HG02840 (cell line): Measurements from ENCODE around the gene ARRDC1.
"Not testable (repeated sequence)": the region's sequence is repeated elsewhere in the genome, so short reads cannot be mapped to it uniquely, and the experiment has no call there.

Experiments used
- ATAC-seq: cut with Tn5 transposase; IDR thresholded peaks from one replicate; pipeline ENCODE4 v1.9.1; 2021; ENCODE audit warnings: mild to moderate bottlenecking, moderate library complexity, moderate number of reproducible peaks; ENCODE audit not compliant: unreplicated experiment, low FRiP score

Gene ARRDC1

DNA sequence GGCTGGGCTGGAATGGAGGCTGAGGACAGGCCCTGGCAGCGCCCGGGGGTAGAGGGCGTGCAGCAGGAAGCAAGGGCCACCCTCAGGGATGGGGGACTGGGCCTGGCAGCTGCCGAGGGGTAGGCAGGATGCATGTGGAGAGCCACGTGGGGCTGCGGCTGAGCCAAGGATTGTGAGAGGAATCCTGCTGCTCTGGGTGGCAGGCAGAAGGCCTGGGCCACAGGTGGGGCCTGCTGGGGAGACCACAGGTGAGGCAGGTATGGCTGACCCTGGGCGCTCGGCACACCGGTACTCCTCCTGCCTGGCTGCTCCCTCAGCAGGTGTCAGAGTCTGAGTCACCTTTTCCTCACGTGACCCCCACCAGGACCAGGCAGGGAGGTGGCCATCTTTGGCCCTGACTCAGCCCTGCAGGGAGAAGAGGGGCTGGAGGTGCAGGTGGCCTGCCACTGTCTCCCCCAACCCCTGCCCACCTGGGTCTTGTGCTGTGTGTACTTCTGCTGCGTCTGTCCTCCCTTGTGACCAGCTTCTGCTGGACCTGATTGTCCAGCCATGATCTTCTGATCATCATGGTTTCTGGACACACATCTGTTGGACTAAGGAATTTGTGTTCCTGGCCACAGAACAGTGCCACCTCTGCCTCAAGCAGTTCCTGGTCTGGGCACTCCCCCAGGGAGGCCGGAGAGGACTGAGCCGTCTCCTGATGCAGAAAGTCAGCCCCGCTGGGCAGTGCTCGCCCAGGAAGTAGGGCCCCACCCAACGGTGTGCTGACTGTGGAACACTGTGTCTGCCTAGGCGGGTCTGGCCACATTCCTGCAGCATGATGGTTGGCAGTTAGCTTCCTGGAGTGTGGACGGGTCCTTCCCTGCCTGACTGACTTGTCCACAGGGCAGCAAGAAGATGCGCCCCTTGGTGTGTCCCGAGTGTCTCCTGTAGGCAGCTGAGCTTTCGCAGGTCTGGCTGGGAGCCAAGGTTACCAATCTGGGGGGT lies 6.4 kb downstream of the ARRDC1 start:
- ATAC-seq, result no peak

DNA sequence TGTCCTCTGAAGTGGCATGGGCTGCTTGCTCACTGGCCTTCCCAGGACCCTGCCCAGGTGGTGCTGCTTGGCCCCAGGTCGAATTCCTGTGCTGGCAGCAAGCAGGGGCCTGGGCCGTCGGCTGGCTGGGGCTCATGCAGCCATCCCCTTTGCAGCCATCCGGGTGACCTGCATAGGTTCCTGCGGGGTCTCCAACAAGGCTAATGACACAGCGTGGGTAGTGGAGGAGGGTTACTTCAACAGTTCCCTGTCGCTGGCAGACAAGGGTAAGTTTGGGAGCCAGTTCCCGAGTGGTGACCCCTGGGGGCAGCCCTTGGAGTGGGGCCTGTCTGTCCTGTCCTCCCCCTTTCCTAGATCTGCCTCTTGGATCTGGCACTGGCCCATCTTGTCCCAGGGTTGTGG lies 7.3 kb downstream of the ARRDC1 start:
- no peak for ATAC-seq

DNA sequence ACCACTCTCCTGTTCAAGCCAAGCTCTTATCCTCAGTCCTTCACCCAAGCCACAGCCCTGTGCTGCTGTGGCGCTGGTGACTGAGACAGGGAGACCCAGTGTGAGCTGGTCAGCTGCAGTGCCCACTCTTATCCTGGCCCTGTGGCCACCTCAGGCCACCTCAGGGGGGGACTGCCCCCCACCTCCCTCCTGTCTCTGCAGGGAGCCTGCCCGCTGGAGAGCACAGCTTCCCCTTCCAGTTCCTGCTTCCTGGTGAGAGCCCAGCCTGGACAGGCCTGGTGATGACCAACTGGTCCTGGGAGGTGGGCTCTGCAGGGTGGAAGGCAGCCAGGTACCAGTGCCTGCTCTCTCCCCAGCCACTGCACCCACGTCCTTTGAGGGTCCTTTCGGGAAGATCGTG lies 7.8 kb downstream of the ARRDC1 start:
- no peak for ATAC-seq

DNA sequence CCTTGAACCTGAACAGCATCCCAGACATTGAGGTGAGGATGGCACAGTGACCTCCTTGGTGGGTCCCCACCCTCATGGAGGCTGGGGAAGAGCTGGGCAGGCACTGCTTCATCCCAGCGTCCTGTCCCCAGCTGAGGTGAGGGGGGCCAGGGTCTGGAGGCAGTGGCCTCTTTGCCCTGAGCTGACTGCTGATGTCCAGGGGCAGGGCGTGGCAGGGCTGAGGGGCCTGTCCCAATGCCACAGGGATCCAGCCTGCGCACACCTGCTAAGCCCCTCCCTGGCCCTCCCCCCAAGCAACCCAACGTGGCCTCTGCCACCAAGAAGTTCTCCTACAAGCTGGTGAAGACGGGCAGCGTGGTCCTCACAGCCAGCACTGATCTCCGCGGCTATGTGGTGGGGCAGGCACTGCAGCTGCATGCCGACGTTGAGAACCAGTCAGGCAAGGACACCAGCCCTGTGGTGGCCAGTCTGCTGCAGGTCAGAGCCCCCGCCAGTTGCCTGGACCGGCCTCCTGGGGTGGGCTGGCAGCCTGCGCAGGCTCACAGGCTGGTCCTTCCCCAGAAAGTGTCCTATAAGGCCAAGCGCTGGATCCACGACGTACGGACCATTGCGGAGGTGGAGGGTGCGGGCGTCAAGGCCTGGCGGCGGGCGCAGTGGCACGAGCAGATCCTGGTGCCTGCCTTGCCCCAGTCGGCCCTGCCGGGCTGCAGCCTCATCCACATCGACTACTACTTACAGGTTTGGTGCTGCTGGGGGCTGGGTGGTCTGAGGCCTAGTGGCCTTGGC lies 8.4 kb downstream of the ARRDC1 start:
- no peak for ATAC-seq

DNA sequence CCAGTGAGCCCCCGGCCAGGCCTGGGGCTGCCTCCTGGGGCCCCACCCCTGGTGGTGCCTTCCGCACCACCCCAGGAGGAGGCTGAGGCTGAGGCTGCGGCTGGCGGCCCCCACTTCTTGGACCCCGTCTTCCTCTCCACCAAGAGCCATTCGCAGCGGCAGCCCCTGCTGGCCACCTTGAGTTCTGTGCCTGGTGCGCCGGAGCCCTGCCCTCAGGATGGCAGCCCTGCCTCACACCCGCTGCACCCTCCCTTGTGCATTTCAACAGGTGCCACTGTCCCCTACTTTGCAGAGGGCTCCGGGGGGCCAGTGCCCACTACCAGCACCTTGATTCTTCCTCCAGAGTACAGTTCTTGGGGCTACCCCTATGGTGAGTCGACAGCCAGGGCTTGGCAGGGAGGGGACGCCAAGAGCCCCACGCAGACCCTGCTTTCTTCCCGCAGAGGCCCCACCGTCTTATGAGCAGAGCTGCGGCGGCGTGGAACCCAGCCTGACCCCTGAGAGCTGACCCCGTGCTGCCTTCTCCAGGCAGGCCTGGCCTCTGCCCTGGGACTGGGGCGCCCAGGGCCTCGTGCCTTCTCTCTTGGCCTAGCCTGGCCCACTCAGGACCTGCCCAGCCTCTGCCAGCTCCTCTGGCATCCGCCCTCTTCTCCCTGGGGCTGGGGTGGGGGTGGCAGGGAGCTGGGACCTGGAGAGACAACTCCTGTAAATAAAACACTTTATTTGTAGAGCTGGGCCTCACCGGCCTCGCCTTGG lies 9.3 kb downstream of the ARRDC1 start:
- no peak for ATAC-seq

DNA sequence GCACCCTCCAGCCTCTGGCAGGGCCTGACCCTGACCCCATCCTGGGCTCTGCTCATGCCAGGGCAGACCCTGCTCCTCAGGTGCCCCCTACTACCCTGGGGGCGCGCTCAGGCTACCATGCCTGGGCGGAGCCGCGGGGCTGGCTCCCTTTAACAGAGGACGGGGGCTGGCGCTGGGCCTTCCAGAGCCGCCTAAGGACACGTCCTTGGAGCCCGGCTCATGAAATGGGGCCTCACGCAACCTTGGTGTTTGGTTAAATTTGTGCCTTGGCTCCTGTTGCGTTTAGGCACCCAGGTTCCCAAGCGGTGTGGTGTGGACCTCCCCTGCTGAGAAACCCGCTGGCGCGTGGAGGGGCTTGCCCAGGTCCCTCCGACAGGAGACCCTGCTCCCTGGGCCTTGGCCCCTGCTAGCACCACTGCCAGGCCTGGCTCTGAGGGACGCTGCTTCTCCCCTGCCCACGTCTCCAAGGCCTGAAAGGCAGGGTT lies 9.9 kb downstream of the ARRDC1 start:
- ATAC-seq, result no peak

DNA sequence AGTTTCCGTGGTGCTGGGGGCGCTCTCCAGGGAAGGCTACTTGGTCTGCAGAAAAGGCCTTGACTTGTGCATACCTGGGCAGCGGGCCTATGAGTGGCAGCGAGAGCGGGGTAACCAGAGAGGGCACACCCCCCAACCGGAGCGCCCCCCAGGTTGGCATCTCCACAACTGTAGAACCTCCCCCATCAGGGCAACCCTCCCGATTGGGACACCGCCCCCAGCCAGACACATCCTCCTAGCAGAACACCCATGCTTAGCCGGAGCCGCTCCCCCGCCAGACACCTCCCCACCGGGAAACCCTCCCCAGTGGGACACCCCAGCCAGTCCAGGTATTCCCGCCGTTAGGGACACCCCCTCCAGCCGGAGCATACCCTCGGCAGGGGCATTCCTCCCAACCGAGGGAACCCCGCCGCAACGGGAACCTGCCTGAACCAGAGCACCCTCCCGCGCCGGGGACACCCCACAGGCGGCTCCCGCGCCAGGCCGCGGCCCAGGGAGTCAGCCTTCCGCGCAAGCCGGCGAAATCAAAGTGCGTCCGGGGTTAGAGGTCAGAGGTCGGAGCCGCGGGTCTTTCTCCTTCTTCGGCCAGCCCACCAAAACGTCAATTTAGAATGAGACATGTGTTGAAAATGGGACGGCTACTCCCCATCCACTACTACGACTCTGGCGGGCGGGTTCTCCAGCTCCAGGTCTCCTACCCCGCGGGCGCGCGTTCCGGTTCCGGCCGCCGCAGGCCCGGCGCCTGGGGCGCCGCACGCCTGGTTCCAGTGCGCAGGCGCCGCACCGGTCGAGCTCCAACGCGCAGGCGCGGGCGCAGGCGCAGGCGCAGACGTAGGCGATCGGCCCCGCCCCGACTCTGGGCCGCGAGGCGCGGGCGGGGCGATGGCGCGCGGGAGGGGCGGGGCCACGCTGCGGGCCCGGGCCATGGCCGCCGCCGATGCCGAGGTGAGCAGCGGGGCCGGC lies 12.9 kb downstream of the ARRDC1 start, which contains the start of gene EHMT1:
EHMT1 (plus strand) TSS at position 901 of the 963 bp plus-strand sequence; CDS start at position 925, 24 bp downstream.
- peak; percentile 74 for ATAC-seq

DNA sequence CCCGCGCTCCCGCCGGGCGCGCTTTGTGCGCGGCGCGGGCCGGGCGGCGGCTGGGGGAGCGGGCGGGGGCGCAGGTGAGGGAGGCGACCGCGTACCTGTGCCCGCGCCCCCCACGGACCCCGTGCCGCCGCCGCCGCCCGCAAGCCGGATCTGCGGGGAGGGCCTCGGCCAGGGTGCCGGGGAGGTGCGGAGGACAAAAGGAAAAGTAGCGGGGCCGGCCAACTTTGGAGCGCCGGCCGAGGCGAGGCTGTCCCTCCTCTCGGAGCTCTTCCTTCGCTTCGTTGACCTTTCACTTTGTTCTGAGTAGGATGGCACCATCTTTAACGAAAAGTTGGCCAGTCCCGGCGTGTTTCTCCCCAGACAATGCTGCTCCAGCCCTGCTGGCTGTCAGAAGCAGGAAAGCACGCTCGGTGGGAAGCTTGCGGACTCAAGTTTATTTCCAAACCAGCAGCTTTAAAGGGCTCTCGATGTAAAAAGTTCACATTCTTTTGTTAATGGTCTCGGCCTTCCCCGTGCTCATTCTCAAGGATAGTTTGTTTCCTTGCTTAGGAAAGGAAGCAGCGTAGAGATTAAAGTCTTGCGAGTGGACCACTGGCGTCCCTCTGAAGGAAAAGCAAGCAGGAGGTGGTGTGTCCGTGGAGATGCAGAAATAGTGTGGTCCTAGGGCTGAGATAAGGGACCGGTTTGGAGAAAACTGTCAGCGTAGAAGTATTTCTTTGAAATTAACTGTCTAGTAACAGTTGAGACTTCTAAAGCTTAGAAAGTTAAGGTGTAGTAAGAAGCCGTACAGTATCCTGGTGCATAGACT lies 14.0 kb downstream of the ARRDC1 start:
- ATAC-seq, result peak; percentile 11

DNA sequence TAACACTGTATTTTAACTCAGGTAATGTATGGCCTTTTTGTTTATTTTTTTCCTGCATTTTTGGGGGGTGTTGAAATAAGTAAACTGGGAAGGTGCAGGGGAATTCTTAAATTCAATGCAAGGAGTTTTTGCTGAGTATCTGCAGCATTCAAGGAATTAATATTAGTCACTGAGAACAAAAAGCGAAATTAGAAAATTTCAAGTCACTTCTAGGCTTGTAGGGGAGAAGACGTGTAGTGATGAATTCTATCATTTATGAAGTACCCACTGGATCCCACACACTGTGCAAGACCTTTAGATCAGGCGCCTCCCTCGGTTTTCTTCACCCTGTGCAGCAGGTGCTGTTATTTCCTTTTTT lies 14.5 kb downstream of the ARRDC1 start:
- no peak for ATAC-seq

DNA sequence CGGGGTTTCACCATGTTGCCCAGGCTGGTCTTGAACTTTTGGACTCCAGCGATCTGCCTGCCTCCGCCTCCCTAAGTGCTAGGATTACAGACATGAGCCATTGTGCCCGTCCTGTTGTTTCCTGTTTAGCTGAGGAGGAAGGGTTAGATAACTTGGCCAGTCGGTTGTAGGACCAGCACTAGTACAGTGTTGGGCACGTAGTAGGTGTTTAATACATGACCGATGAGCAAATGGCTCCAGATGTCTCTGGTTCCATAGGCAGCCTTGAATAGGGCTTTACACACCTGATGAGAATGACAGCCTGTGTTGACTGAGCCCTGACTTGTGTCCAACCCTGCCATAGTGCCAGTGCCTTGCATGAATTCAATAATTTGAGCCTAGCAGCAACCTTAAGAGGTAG lies 15.1 kb downstream of the ARRDC1 start:
- no peak for ATAC-seq

DNA sequence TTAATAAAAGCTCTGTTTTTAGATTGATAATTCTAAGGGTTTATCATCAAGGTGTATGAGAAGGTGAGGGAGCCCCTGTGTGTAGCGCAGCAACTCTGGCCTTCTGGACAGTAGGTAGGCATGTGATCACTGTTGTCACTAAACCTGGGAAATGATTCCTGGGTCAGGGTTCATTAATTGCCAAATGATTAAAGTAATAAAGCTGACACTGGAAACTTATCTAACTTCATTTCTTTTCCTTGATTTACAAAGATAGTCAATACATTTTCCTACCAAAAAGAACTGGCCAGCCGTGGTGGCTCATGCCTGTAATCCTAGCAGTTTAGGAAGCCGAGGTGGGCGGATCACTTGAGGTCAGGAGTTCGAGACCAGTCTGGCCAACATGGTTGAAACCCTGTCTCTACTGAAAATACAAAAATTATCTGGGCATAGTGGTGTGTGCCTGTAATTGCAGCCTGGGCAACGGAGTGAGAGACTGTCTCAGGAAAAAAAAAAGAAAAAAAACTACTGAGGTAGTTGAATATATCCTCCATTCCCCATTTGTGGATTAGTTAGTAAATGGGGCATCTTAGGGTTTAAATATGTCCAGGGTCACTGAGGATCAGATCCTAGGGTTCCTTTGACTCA lies 15.8 kb downstream of the ARRDC1 start:
- ATAC-seq, result no peak

DNA sequence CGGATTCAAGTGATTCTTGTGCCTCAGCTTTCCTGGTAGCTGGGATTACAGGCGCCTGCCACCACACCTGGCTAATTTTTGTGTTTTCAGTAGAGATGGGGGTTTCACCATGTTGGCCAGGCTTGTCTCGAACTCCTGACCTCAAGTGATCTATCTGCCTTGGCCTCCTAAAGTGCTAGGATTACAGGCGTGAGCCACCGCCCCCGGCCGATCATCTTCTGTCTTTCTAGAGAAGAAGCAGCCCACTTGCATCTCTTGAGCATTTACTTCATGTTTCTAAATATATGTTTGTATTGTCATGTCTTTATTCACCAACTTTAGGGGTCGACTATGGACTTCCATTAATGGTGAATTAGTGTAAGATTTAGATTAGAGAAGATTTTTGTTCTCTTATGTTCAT lies 16.7 kb downstream of the ARRDC1 start:
- not testable (repeated sequence) for ATAC-seq

DNA sequence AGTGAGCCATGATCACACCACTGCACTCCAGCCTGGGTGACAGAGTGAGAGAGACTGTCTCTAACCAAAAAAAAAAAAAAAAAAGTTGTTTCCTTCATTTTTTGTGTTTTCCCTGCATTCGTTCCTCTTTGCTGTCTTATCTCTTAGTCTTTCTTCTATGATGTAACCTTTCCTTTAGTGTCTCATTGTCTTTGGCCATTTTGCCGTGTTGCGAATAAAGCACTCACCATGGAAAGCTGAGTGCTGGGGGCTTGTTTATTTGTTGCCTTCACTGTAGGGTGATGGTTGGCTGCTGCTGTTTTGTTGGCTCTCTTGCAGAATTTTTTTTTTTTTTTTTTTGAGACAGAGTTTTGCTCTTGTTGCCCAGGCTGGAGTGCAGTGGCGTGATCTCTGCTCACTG lies 21.0 kb downstream of the ARRDC1 start:
- ATAC-seq, result no peak

DNA sequence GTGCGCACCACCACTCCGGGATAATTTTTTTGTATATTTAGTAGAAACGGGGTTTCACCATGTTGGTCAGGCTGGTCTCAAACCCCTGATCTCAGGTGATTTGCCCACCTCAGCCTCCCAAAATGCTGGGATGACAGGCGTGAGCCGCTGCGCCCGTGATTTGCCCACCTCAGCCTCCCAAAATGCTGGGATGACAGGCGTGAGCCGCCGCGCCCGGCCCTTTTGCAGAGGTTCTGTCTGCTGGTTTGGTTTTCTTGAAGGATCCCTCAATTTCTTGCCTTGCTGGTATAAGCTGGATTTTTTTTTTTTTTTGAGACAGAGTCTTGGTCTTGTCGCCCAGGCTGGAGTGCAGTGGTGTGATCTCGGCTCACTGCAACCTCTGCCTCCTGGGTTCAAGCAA lies 21.9 kb downstream of the ARRDC1 start:
- ATAC-seq, result not testable (repeated sequence)

DNA sequence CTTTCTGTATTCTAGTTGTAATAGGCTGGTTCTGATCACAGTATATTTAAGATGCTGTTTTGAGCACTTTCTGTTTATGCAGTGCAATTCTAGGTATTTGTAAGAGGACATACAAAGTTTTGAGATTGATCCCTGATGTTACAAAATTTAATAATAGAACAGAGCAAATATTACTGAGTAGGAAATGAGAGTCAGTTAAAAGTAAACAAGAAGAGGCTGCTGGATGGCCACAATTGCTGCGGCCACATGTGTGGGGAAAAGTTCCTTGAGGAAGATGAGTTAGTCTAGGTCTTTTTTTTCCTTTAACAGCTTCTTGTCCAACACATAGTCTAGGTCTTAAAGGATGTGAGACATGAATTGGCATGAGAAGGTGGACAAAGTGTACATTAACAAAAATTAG lies 24.6 kb downstream of the ARRDC1 start:
- no peak for ATAC-seq

DNA sequence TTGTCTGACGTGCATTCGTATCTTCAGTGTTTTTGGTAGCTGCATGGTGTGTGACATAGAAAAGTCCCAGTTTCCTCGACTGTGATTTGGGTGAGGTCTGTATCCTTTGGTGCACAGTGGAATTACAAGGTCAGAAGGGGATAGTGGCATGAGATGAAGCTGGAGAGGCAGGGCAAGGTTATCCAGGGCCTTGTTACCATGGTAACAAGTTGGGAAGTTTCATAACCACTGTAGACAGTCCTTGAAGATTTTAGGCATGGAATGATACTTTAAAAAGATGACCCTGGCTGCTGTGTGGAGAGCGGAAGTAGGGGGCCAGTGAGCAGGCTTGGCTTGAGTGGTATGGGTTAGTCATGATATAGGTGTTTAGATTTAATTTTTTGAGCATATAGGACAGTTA lies 25.2 kb downstream of the ARRDC1 start:
- no peak for ATAC-seq

DNA sequence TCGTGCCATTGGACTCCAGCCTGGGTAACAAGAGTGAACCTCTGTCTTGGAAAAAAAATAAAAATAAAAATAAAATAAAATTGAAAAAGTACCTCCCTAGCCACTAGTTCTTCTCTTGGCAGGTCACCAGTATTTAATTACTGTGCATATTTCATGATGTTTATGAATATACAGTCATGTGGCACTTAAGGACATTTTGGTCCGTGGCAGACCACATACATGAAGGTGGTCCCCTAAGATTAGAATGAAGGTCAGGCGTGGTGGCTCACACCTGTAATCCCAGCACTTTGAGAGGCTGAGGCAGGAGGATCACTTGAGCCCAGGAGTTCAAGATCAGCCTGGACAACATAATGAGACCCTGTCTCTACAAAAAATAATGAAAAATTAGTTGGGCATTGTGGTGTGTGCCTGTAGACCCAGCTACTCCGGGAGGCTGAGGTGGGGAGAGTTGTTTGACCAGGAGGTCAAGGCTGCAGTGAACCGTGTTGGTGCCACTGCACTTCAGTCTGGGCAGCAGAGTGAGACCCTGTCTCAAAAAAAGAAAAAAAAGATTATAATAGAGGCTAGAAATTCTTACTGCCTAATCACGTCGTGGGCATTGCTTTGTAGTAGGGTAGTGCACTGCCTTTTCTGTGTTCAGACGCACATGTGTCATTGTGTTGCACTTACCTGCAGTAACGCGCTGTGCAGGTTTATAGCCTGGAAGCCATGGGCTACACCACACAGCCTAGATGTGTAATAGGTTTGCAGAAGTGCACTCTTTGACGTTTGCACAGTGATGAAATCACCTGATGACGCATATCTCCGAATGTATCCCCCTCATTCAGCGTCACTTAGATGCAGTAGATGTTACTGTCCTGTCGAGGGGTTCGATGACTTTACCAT lies 26.1 kb downstream of the ARRDC1 start:
- ATAC-seq, result no peak
